ENCODE measurements around the gene GALNT13. TPM values are rescaled to one million over a fixed set of nuclear protein-coding genes. Genes with fewer than 3 reads are reported as not detected.

Gene GALNT13
- total and polyA plus RNA-seq, 2 of the 13 experiments (the other 11 are each of a cell fraction or from before 2014, with no cell fraction given) = 1.3 to 5.0 TPM

DNA sequence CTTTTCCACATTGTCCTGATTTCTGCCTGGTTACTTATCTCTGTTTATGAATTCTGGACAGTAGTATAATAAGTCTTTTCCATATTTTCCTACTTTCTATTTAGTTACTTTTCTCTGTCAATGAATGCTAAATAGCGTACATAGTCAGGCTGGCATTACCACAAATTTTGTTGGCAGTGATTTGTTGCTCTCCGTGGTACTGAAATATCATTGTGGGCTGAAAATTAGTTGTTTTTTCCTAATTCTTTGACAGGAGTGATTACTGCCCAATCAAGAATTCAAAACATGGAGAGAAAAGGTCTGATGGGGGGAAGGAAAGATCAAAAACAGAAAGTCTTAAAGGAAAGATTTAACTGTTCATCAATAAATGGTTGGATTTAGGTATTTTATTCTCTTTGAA, 7.7 kb upstream of the GALNT13 start:
- Histone ChIP-seq H3K27me3 (ENCODE audit: control insufficient read depth in 1 of 2, insufficient read depth in 2 of 2, low read length in 2 of 2) (no peaks in the 10 kb centered on the region), H3K4me2 (ENCODE audit: low read depth, low read length) (no peak overlapping the region), H3K4me1 (ENCODE audit: insufficient read depth, low read length) (no peaks in the 10 kb centered on the region), H3K36me3 (replicated peaks in 1 of 2; ENCODE audit: control insufficient read depth in 1 of 2, insufficient read depth in 2 of 2, low read length in 2 of 2) (no peaks in the 10 kb centered on the region), H3K79me2 (ENCODE audit: insufficient read depth, low read length) (no peaks in the 10 kb centered on the region), H3K9me3 (ENCODE audit: low read length) (no peaks in the 10 kb centered on the region), H3K27ac (ENCODE audit: extremely low read length, insufficient read depth, low read length) (no peak overlapping the region), H2AFZ (ENCODE audit: low read length) (no peak overlapping the region), H3K4me3 (replicated peaks in 1 of 3; ENCODE audit: insufficient read depth in 1 of 3, low read depth in 2 of 3, low read length in 3 of 3) (no peak overlapping the region), H4K20me1 (ENCODE audit: insufficient read depth, low read length) (no peaks in the 10 kb centered on the region), H3K9ac (ENCODE audit: insufficient read depth, low read depth, low read length) (no peak overlapping the region)
- in situ Hi-C loops (cut with HindIII; ENCODE audit: extremely low pct_ligation_motif_present, low pct_unique_long_range_greater_than_20kb) = no loop called here
- WGBS (ENCODE audit: low lambda C conversion rate) = under 1% methylated on average over 2 of the region's 2 CpGs
- DNase-seq (ENCODE audit: low spot score) (no peak), ATAC-seq (no peak), FAIRE-seq (no peak)
- BruUV-seq (replicated peaks) = no TSS peak
- POLR2A ChIA-PET = no interaction called here
- CTCF ChIA-PET (ENCODE audit: low intra/inter-chr PET ratio, low total read pairs) = no interaction called here
- intact Hi-C loops (cut with micrococcal nuclease; ENCODE audit: unreplicated experiment) = no loop called here
- no peak for TF ChIP-seq SRSF9 (IDR thresholded peaks at IDR 0.05; ENCODE audit: borderline replicate concordance, insufficient read depth, low read depth, low read length, poor library complexity, severe bottlenecking)
- TF ChIP-seq ZNF317 (CRISPR knock-in tag; IDR thresholded peaks at IDR 0.05) = no peak
- TF ChIP-seq KAT8 (CRISPR knock-in tag; IDR thresholded peaks at IDR 0.05) = no peak
- peak; percentile 86; the same call in 1 of the 2 replicates for TF ChIP-seq EHMT2 (IDR thresholded peaks at IDR 0.05; ENCODE audit: borderline replicate concordance, low read depth, low read length)
- TF ChIP-seq HOXA3 (CRISPR knock-in tag; IDR thresholded peaks at IDR 0.05) = no peak
- TF ChIP-seq NONO (IDR thresholded peaks at IDR 0.05) = no peak
- no peak for TF ChIP-seq NONO (CRISPR knock-in tag; conservative IDR thresholded peaks at IDR 0.05)
- no peak for TF ChIP-seq ZNF33A (CRISPR knock-in tag; IDR thresholded peaks at IDR 0.05; ENCODE audit: borderline replicate concordance)
- TF ChIP-seq FOXM1 (CRISPR knock-in tag; IDR thresholded peaks at IDR 0.05) = no peak
- no peak for TF ChIP-seq AKAP8 (CRISPR knock-in tag; IDR thresholded peaks at IDR 0.05)
- TF ChIP-seq GFI1 (CRISPR knock-in tag; IDR thresholded peaks at IDR 0.05; ENCODE audit: borderline replicate concordance) = peak; percentile 67; the same call in 1 of the 2 replicates
- peak; percentile 92 for TF ChIP-seq MIER2 (CRISPR knock-in tag; IDR thresholded peaks at IDR 0.05)
- TF ChIP-seq, protein P1, sequence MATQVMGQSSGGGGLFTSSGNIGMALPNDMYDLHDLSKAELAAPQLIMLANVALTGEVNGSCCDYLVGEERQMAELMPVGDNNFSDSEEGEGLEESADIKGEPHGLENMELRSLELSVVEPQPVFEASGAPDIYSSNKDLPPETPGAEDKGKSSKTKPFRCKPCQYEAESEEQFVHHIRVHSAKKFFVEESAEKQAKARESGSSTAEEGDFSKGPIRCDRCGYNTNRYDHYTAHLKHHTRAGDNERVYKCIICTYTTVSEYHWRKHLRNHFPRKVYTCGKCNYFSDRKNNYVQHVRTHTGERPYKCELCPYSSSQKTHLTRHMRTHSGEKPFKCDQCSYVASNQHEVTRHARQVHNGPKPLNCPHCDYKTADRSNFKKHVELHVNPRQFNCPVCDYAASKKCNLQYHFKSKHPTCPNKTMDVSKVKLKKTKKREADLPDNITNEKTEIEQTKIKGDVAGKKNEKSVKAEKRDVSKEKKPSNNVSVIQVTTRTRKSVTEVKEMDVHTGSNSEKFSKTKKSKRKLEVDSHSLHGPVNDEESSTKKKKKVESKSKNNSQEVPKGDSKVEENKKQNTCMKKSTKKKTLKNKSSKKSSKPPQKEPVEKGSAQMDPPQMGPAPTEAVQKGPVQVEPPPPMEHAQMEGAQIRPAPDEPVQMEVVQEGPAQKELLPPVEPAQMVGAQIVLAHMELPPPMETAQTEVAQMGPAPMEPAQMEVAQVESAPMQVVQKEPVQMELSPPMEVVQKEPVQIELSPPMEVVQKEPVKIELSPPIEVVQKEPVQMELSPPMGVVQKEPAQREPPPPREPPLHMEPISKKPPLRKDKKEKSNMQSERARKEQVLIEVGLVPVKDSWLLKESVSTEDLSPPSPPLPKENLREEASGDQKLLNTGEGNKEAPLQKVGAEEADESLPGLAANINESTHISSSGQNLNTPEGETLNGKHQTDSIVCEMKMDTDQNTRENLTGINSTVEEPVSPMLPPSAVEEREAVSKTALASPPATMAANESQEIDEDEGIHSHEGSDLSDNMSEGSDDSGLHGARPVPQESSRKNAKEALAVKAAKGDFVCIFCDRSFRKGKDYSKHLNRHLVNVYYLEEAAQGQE (IDR thresholded peaks at IDR 0.05; ENCODE audit: borderline replicate concordance in 1 of 2, low read depth in 1 of 2, low read length in 2 of 2) = peak; percentile 20 to 93
- TF ChIP-seq PRMT3 (CRISPR knock-in tag; IDR thresholded peaks at IDR 0.05; ENCODE audit: borderline replicate concordance, low read depth) = no peak
- TF ChIP-seq ISL2 (CRISPR knock-in tag; IDR thresholded peaks at IDR 0.05) = no peak
